Loucy (cell line): ENCODE results near the gene SF3B2.

Source experiments
- H2AFZ ChIP-seq: fragments of 200-600 bp; sonication (generic); 2 replicates; pipeline ENCODE4 v1.6.0; 2016; ENCODE audit warnings: antibody characterized with exemption, mild to moderate bottlenecking, low read length, moderate library complexity
- H3F3A ChIP-seq: fragments of 200-600 bp; 2 replicates; pipeline ENCODE4 v1.6.0; 2016; ENCODE audit warnings: antibody characterized with exemption, low read depth, mild to moderate bottlenecking
- H3K27me3 ChIP-seq: fragments of 200-600 bp; sonication (generic); 2 replicates; pipeline ENCODE4 v1.6.1; 2014; ENCODE audit warnings: low read length, mild to moderate bottlenecking; ENCODE audit not compliant: insufficient read depth, poor library complexity, severe bottlenecking
- H3K36me3 ChIP-seq: fragments of 200-600 bp; sonication (generic); 2 replicates; pipeline ENCODE4 v1.6.1; 2016; ENCODE audit warnings: low read length; ENCODE audit not compliant: insufficient read depth
- H3K4me1 ChIP-seq: fragments of 200-600 bp; sonication (generic); 2 replicates; pipeline ENCODE4 v1.5.1; 2014; ENCODE audit warnings: low read length, mild to moderate bottlenecking; ENCODE audit not compliant: insufficient read depth, poor library complexity, severe bottlenecking
- H3K4me2 ChIP-seq: fragments of 200-600 bp; sonication (generic); 2 replicates; pipeline ENCODE4 v1.6.0; 2014; ENCODE audit warnings: antibody characterized with exemption, low read length, low read depth, mild to moderate bottlenecking; ENCODE audit not compliant: poor library complexity, severe bottlenecking
- H3K4me3 ChIP-seq: fragments of 200-600 bp; sonication (generic); 2 replicates; pipeline ENCODE4 v1.5.1; 2014; ENCODE audit warnings: low read length, mild to moderate bottlenecking, mixed read lengths; ENCODE audit not compliant: poor library complexity, severe bottlenecking
- H3K79me2 ChIP-seq: fragments of 200-600 bp; sonication (generic); 2 replicates; pipeline ENCODE4 v1.6.1; 2014; ENCODE audit warnings: low read length; ENCODE audit not compliant: insufficient read depth
- H3K9ac ChIP-seq: fragments of 200-600 bp; sonication (generic); 2 replicates; pipeline ENCODE4 v1.6.0; 2014; ENCODE audit warnings: mild to moderate bottlenecking, low read depth, low read length, moderate library complexity; ENCODE audit not compliant: poor library complexity, severe bottlenecking
- H3K9me2 ChIP-seq: fragments of 200-600 bp; sonication (generic); replicated peaks from 2 replicates; pipeline ENCODE4 v1.6.1; 2016; ENCODE audit warnings: low read depth, low read length, mixed read lengths
- H3K9me3 ChIP-seq: fragments of 200-600 bp; sonication (generic); 2 replicates; pipeline ENCODE4 v1.6.1; 2014; ENCODE audit warnings: mild to moderate bottlenecking, antibody characterized with exemption, low read length, low read depth; ENCODE audit not compliant: insufficient read depth
- H4K20me1 ChIP-seq: fragments of 200-600 bp; sonication (generic); 2 replicates; pipeline ENCODE4 v1.6.0; 2014; ENCODE audit warnings: antibody characterized with exemption, low read length, mild to moderate bottlenecking; ENCODE audit not compliant: insufficient read depth, poor library complexity, severe bottlenecking
- EZH2phosphoT487 ChIP-seq: fragments of 200-600 bp; IDR thresholded peaks from 2 replicates; pipeline ENCODE4 v1.6.1; 2018; ENCODE audit warnings: antibody characterized with exemption, mild to moderate bottlenecking, moderate library complexity, borderline replicate concordance
- TF ChIP-seq, protein P1 (sequence below): fragments of 200-600 bp; sonication (generic); conservative IDR thresholded peaks from 2 replicates; pipeline ENCODE4 v1.5.1; 2014; ENCODE audit warnings: mild to moderate bottlenecking, antibody characterized with exemption, low read length

The SF3B2 gene

DNA sequence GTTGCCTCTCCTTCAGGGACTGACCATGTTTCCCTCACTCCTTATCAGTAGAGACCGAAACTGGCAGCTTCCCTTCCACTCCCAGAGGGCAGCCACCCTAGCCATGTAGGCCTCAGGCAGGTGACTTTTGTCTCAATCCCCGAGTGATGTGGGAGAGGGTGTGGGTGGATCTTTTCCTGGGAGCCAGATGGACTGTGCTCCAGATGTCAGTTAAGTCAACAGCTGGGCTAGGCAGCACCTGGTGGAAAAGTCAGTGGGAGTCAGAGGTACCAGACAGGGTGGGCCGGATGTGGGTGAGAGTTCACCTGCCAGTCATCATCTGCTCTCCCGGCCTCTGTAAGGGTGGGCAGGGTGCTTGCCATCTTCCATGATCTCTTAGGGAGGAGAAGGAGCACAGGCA, 48.0 kb upstream of the SF3B2 start:
- Histone ChIP-seq H3K9me3 (no peaks in the 10 kb centered on the region), H3K4me3 (peak overlapping the region; percentile 2), H3K9ac (peak overlapping the region; percentile 40), H3F3A (no peaks in the 10 kb centered on the region), H3K27me3 (no peaks in the 10 kb centered on the region), H3K36me3 (peaks cover 10% of the 10 kb centered on the region; the same call in 1 of the 2 replicates), H3K4me1 (peaks cover 30% of the 10 kb centered on the region), H3K4me2 (peak overlapping the region; percentile 83), H4K20me1 (peaks cover 23% of the 10 kb centered on the region), H3K9me2 (no peaks in the 10 kb centered on the region), H3K79me2 (peaks cover 49% of the 10 kb centered on the region), H2AFZ (no peak overlapping the region)
- TF ChIP-seq EZH2phosphoT487, result no peak
- TF ChIP-seq, protein P1, sequence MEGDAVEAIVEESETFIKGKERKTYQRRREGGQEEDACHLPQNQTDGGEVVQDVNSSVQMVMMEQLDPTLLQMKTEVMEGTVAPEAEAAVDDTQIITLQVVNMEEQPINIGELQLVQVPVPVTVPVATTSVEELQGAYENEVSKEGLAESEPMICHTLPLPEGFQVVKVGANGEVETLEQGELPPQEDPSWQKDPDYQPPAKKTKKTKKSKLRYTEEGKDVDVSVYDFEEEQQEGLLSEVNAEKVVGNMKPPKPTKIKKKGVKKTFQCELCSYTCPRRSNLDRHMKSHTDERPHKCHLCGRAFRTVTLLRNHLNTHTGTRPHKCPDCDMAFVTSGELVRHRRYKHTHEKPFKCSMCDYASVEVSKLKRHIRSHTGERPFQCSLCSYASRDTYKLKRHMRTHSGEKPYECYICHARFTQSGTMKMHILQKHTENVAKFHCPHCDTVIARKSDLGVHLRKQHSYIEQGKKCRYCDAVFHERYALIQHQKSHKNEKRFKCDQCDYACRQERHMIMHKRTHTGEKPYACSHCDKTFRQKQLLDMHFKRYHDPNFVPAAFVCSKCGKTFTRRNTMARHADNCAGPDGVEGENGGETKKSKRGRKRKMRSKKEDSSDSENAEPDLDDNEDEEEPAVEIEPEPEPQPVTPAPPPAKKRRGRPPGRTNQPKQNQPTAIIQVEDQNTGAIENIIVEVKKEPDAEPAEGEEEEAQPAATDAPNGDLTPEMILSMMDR, result no peak

DNA sequence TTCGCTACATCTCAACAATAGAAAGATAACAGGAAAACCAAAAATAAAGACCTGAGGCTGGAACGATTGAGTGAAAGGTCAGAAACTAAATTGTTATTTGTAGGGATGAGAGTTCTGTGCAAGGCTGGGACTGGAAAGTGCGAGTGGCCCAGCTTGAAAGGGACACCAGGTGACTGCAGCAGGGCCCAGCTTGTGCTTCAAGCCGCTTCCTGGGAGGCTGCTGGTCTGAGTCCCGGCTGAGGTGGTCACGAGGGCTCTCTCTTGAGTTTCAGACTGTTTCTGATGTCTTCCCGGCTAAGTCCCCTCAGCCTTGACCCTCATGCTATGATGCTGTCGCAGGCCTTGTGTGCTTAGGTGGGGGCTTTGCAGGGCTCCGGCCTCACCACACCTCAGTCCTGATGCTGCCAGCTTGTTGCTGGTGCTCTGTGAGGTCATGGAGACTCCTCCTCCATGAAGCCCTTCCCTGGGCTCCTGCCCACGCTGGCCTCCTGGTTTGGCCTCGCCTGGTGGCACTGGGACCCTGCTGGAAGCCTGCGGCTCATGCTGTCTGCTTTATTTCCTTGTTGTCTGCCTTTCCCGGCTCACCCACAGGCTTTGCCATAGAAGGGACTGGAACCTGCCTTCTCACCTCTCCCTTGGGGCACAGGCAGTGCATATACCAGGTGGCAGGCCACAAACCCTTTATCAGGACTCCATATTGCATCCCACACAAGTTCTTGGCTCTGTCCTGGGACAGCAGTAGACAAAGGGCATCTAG, 45.9 kb upstream of the SF3B2 start:
- Histone ChIP-seq H3K9me3 (no peaks in the 10 kb centered on the region), H3K9ac (no peak overlapping the region), H3K4me2 (no peak overlapping the region), H3K27me3 (no peaks in the 10 kb centered on the region), H2AFZ (no peak overlapping the region), H3F3A (no peaks in the 10 kb centered on the region), H3K4me1 (peaks cover 16% of the 10 kb centered on the region), H3K9me2 (no peaks in the 10 kb centered on the region), H4K20me1 (peaks cover 10% of the 10 kb centered on the region), H3K36me3 (no peaks in the 10 kb centered on the region; the same call in 1 of the 2 replicates), H3K79me2 (peaks cover 29% of the 10 kb centered on the region), H3K4me3 (no peak overlapping the region)
- TF ChIP-seq, protein P1, result no peak
- no peak for TF ChIP-seq EZH2phosphoT487

DNA sequence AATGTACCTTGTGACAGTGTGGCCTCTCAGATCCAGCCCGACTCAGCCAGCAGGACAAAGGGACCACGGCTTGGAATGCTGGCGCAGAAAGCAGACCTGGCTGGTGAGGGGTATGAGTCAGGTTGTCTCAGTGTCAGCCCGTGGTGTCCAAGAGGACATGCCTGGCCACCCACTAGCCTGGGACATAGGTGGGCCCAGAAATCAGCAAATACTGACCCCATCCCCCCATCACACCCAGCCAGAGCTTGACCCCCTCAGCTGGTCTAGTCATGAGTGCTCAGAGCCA, 45.3 kb upstream of the SF3B2 start:
- Histone ChIP-seq H3K9me3 (no peaks in the 10 kb centered on the region), H3K9me2 (no peaks in the 10 kb centered on the region), H3K4me1 (peaks cover 16% of the 10 kb centered on the region), H4K20me1 (peaks cover 7% of the 10 kb centered on the region), H3K27me3 (no peaks in the 10 kb centered on the region), H3K79me2 (peaks cover 24% of the 10 kb centered on the region), H3K4me3 (no peak overlapping the region), H2AFZ (no peak overlapping the region), H3F3A (no peaks in the 10 kb centered on the region), H3K4me2 (no peak overlapping the region), H3K36me3 (no peaks in the 10 kb centered on the region; the same call in 1 of the 2 replicates), H3K9ac (no peak overlapping the region)
- no peak for TF ChIP-seq EZH2phosphoT487
- TF ChIP-seq, protein P1, result no peak
